GM12878 (cell line): ENCODE results near the gene NTM. TPM values are rescaled to one million over a fixed set of nuclear protein-coding genes. Genes with fewer than 3 reads are reported as not detected.

Experiments
- ATAC-seq: fragments of 200-7000 bp; cut with Tn5 transposase; 3 replicates; pipeline ENCODE4 v1.9.1; 2020; ENCODE audit warnings: mild to moderate bottlenecking, moderate library complexity
- BruUV-seq: library from RNA; stranded (reverse); fragments of 400-500 nt; replicated peaks from 2 replicates; lab custom pipeline; 2021; lab: Mats Ljungman, UMichigan
- CTCF ChIA-PET: fragments of 300-600 bp; sonication (Branson Sonifier 250); formaldehyde crosslinking; extraction: SDS; loops from one replicate; lab custom pipeline; 2021; ENCODE audit warnings: inconsistent platforms; lab: Yijun Ruan, JAX
- POLR2A ChIA-PET: fragments of 350-600 bp; formaldehyde crosslinking; extraction: SDS; loops from one replicate; lab custom pipeline; 2021; ENCODE audit warnings: inconsistent platforms; lab: Charles Lee
- RAD21 ChIA-PET: fragments of 300-600 bp; sonication (Branson Sonifier 250); formaldehyde crosslinking; loops from one replicate; lab custom pipeline; 2023; ENCODE audit warnings: antibody characterized with exemption; ENCODE audit not compliant: unreplicated experiment; lab: Charles Lee
- SMC1A ChIA-PET: fragments of 300-600 bp; sonication (Branson Sonifier 250); formaldehyde crosslinking; loops from one replicate; lab custom pipeline; 2023; ENCODE audit not compliant: unreplicated experiment, uncharacterized antibody; lab: Charles Lee
- DNase-seq: peaks from one replicate; pipeline ENCODE4 v3.0.0-alpha.2; 2011; ENCODE audit warnings: low read depth, low spot score
- FAIRE-seq: peaks from 3 replicates; lab custom pipeline; 2011; peaks lifted over from hg19 to GRCh38; lab: Jason Lieb, UNC
- H2AFZ ChIP-seq: 2 replicates; pipeline ENCODE4 v1.6.0; 2011; ENCODE audit warnings: low read depth, low read length, control low read depth; ENCODE audit not compliant: control insufficient read depth
- H3K27ac ChIP-seq: 2 replicates; pipeline ENCODE4 v1.5.1; 2011; ENCODE audit warnings: control low read depth; ENCODE audit not compliant: control insufficient read depth, insufficient read depth
- H3K27me3 ChIP-seq, 2 experiments: replicated peaks in 1 of 2; 2 replicates each; pipeline versions ENCODE4 v1.6.0 to v1.6.1; 2011; ENCODE audit warnings: low read length in 1 of 2; ENCODE audit not compliant: control insufficient read depth in 2 of 2, insufficient read depth in 2 of 2
- H3K36me3 ChIP-seq, 2 experiments: 2 replicates each; pipeline ENCODE4 v1.5.1; 2011; ENCODE audit warnings: low read length in 1 of 2; ENCODE audit not compliant: control insufficient read depth in 2 of 2, insufficient read depth in 2 of 2
- H3K4me1 ChIP-seq: 2 replicates; pipeline ENCODE4 v1.6.1; 2011; ENCODE audit warnings: mild to moderate bottlenecking, low read length, moderate library complexity, mixed read lengths; ENCODE audit not compliant: control insufficient read depth, insufficient read depth
- H3K4me2 ChIP-seq: 2 replicates; pipeline ENCODE4 v1.6.0; 2011; ENCODE audit warnings: control low read depth; ENCODE audit not compliant: control insufficient read depth, insufficient read depth
- H3K4me3 ChIP-seq: fragments of 200-600 bp; sonication (generic); 2 replicates; pipeline ENCODE4 v1.5.1; 2016
- H3K79me2 ChIP-seq: 2 replicates; pipeline ENCODE4 v1.6.0; 2011; ENCODE audit warnings: low read length; ENCODE audit not compliant: control insufficient read depth, insufficient read depth
- H3K9ac ChIP-seq: 2 replicates; pipeline ENCODE4 v1.8.0; 2011; ENCODE audit warnings: low read length, control low read depth, mixed read lengths; ENCODE audit not compliant: control insufficient read depth, insufficient read depth
- H3K9me3 ChIP-seq: replicated peaks from 3 replicates; pipeline ENCODE4 v1.5.1; 2011; ENCODE audit warnings: mild to moderate bottlenecking, low read length; ENCODE audit not compliant: control insufficient read depth, insufficient read depth
- H4K20me1 ChIP-seq: 2 replicates; pipeline ENCODE4 v1.6.0; 2011; ENCODE audit not compliant: control insufficient read depth, insufficient read depth
- BHLHE40 ChIP-seq, 2 experiments: fragments of 450-650 bp in 1 of 2; IDR thresholded peaks; 2 replicates each; pipeline ENCODE4 v1.6.1; 2011 to 2017; ENCODE audit warnings: low read depth in 2 of 2, borderline replicate concordance in 1 of 2, improper control_type of control experiment in 1 of 2, low read length in 1 of 2, mild to moderate bottlenecking in 1 of 2
- CHD4 ChIP-seq: fragments of 200-600 bp; sonication (generic); IDR thresholded peaks from 2 replicates; pipeline ENCODE4 v1.6.1; 2016; ENCODE audit warnings: mild to moderate bottlenecking
- FOS ChIP-seq: IDR thresholded peaks from 3 replicates; pipeline ENCODE4 v1.6.1; 2011; ENCODE audit warnings: borderline replicate concordance; ENCODE audit not compliant: insufficient read length; ENCODE audit errors: extremely low read depth
- HCFC1 ChIP-seq: fragments of 150-350 bp; IDR thresholded peaks from 2 replicates; pipeline ENCODE4 v1.6.1; 2014; ENCODE audit warnings: low read length
- KAT2A ChIP-seq: conservative IDR thresholded peaks from 2 replicates; pipeline ENCODE4 v1.6.1; 2011; ENCODE audit warnings: low read depth, low read length; ENCODE audit not compliant: control insufficient read depth
- PAX8 ChIP-seq: fragments of 450-650 bp; IDR thresholded peaks from 2 replicates; pipeline ENCODE4 v1.6.1; 2017; ENCODE audit warnings: mild to moderate bottlenecking, moderate library complexity
- SUPT20H ChIP-seq: IDR thresholded peaks from 2 replicates; pipeline ENCODE4 v1.6.1; 2011; ENCODE audit warnings: low read depth, mild to moderate bottlenecking, low read length, moderate library complexity, borderline replicate concordance; ENCODE audit not compliant: control insufficient read depth
- ZNF274 ChIP-seq: IDR thresholded peaks from one replicate; pipeline ENCODE4 v1.8.0; 2011; ENCODE audit not compliant: insufficient read length, insufficient read depth
- whole genome bisulfite sequencing: methylation state at CpG from one replicate; pipeline ENCODE4 v1.1.6; 2016; ENCODE audit warnings: low lambda C conversion rate; ENCODE audit not compliant: insufficient replicate concordance, insufficient coverage; ENCODE audit errors: missing lambda C conversion rate; 5-methylcytosine and 5-hydroxymethylcytosine counted together
- in situ Hi-C: fragments of 300-500 bp; cut with MboI; formaldehyde crosslinking; loops from 9 replicates; pipeline ENCODE4 v1.14.3; 2018; ENCODE audit warnings: mixed read lengths
- intact Hi-C: fragments of 100-400 bp; cut with micrococcal nuclease; formaldehyde crosslinking; loops from one replicate; pipeline ENCODE4 v1.14.2; 2022; ENCODE audit not compliant: unreplicated experiment
- polyA plus RNA-seq, 11 experiments: library from polyadenylated mRNA; depleted of rRNA in 4 of 11; unstranded in 6 of 11; stranded (reverse) in 5 of 11; fragments of >200 nt; fragmentation: Nextera tagmentation in 4 of 11; fragmentation: Illumina TruSeq in 1 of 11; extraction: Ambion mirVana in 4 of 11; extraction: Trizol in 1 of 11; gene quantifications; 1 replicate in 1 of 11; 2 replicates in 10 of 11; pipeline versions ENCODE4 v1.2.1 to v1.2.3, GENCODE V29; 2011 to 2016; ENCODE audit warnings: inconsistent platforms in 2 of 11, missing spikeins in 2 of 11, low read depth in 1 of 11
- total RNA-seq, 4 experiments: library from RNA; depleted of rRNA in 3 of 4; stranded (reverse); fragments of >200 nt in 3 of 4; fragmentation: Illumina TruSeq in 1 of 4; extraction: Trizol in 1 of 4; gene quantifications; 2 replicates each; pipeline versions ENCODE4 v1.2.1 to v1.2.3, GENCODE V29; 2013 to 2021
- TF ChIP-seq, protein P1 (sequence below): IDR thresholded peaks from 2 replicates; pipeline ENCODE4 v1.6.1; 2012; ENCODE audit warnings: improper control_type of control experiment, low read depth, low read length; ENCODE audit not compliant: insufficient replicate concordance

NTM gene
- total and polyA plus RNA-seq, 10 of the 15 experiments (the other 5 are each of a cell fraction or from before 2014, with no cell fraction given), result not detected

DNA sequence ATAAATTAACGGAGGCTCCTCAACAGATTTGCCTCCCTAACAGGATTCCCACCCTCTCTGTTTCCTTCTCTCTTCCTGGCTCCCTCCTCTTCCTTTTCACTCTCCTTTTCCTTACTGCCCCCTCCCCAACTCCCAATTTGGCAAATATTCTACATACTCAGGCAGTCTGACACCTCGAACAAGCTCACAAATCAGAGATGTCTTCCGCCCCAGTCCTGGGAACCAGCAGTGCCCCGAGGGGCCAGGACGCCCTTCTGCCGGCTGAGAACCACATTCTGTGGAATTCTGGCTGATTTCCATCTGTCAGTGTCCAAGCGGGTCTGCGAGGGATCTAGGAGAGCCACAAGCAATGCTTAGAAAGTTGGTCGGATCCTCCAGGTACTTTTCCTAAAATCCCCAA is 94.0 kb downstream of the NTM start:
- Histone ChIP-seq H3K4me3 (no peak overlapping the region), H4K20me1 (no peaks in the 10 kb centered on the region), H3K79me2 (no peaks in the 10 kb centered on the region), H3K27ac (no peak overlapping the region), H3K4me2 (no peak overlapping the region), H2AFZ (no peak overlapping the region), H3K9me3 (no peaks in the 10 kb centered on the region), H3K9ac (no peak overlapping the region), H3K36me3 (no peaks in the 10 kb centered on the region), H3K27me3 (peaks cover 3 to 8% of the 10 kb centered on the region in 2 experiments; a peak in 3 of 4 replicates), H3K4me1 (no peaks in the 10 kb centered on the region)
- FAIRE-seq (no peak), ATAC-seq (no peak), DNase-seq (no peak)
- ChIA-PET POLR2A (no interaction called here), CTCF (interaction anchor here (0.9 kb wide), 1 partner anchor 37 kb away, joined by 3 read pairs; no protein-coding TSS in a partner anchor), SMC1A (interaction anchor here (0.5 kb wide), 1 partner anchor 1099 kb away, joined by 3 read pairs; no protein-coding TSS in a partner anchor), RAD21 (no interaction called here)
- intact Hi-C loops, result no loop called here
- TF ChIP-seq FOS (no peak), HCFC1 (no peak), KAT2A (no peak), PAX8 (no peak), BHLHE40 (IDR thresholded peaks at IDR 0.05; ENCODE audit: borderline replicate concordance in 1 of 2, low read depth in 2 of 2, low read length in 1 of 2) (no peak), ZNF274 (no peak)
- no TSS peak for BruUV-seq
- 10% methylated on average over 9 of the region's 9 CpGs for WGBS
- in situ Hi-C loops, result no loop called here

DNA sequence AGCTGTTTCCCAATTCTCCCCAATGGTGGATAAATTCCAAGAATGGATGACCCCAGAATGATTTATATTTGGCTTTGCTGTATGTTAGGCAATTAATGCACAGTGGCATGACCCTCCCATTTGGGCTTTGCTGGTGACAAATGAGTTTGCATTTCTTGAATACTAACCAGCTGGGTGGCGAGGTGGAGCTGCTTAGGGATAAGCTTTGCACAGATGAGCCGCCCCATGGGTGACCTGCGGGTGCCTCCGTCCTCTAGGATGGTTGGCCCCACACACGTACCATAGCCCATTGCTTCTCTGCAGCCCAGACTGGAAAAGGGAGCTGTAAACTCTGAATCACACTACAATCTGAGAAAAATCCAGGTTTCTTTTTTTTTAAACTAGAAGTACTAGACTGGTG is 94.6 kb downstream of the NTM start:
- intact Hi-C loops, result no loop called here
- CTCF ChIA-PET, result no interaction called here
- no peak for TF ChIP-seq CHD4
- TF ChIP-seq, protein P1, sequence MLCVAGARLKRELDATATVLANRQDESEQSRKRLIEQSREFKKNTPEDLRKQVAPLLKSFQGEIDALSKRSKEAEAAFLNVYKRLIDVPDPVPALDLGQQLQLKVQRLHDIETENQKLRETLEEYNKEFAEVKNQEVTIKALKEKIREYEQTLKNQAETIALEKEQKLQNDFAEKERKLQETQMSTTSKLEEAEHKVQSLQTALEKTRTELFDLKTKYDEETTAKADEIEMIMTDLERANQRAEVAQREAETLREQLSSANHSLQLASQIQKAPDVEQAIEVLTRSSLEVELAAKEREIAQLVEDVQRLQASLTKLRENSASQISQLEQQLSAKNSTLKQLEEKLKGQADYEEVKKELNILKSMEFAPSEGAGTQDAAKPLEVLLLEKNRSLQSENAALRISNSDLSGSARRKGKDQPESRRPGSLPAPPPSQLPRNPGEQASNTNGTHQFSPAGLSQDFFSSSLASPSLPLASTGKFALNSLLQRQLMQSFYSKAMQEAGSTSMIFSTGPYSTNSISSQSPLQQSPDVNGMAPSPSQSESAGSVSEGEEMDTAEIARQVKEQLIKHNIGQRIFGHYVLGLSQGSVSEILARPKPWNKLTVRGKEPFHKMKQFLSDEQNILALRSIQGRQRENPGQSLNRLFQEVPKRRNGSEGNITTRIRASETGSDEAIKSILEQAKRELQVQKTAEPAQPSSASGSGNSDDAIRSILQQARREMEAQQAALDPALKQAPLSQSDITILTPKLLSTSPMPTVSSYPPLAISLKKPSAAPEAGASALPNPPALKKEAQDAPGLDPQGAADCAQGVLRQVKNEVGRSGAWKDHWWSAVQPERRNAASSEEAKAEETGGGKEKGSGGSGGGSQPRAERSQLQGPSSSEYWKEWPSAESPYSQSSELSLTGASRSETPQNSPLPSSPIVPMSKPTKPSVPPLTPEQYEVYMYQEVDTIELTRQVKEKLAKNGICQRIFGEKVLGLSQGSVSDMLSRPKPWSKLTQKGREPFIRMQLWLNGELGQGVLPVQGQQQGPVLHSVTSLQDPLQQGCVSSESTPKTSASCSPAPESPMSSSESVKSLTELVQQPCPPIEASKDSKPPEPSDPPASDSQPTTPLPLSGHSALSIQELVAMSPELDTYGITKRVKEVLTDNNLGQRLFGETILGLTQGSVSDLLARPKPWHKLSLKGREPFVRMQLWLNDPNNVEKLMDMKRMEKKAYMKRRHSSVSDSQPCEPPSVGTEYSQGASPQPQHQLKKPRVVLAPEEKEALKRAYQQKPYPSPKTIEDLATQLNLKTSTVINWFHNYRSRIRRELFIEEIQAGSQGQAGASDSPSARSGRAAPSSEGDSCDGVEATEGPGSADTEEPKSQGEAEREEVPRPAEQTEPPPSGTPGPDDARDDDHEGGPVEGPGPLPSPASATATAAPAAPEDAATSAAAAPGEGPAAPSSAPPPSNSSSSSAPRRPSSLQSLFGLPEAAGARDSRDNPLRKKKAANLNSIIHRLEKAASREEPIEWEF, result no peak
- TF ChIP-seq SUPT20H, result no peak

More for the DNA sequence above, 94.6 kb downstream of the NTM start:
- no peaks in the 10 kb centered on the region for H3K79me2 ChIP-seq
- H3K4me1 ChIP-seq, result no peaks in the 10 kb centered on the region
- H3K9me3 ChIP-seq, result no peaks in the 10 kb centered on the region
- POLR2A ChIA-PET, result no interaction called here
- ATAC-seq, result no peak
- 6% methylated on average over 5 of the region's 5 CpGs for WGBS
- peaks cover 3 to 8% of the 10 kb centered on the region in 2 experiments; a peak in 3 of 4 replicates for H3K27me3 ChIP-seq
- H4K20me1 ChIP-seq, result no peaks in the 10 kb centered on the region
- FAIRE-seq, result no peak
- H3K4me2 ChIP-seq, result no peak overlapping the region
- DNase-seq, result no peak
- no peak overlapping the region for H2AFZ ChIP-seq
- BruUV-seq, result no TSS peak
- no peak overlapping the region for H3K4me3 ChIP-seq
- no peak overlapping the region for H3K27ac ChIP-seq
- SMC1A ChIA-PET, result interaction anchor here (0.5 kb wide), 1 partner anchor 1100 kb away, joined by 3 read pairs; no protein-coding TSS in a partner anchor
- in situ Hi-C loops, result no loop called here
- H3K9ac ChIP-seq, result no peak overlapping the region
- H3K36me3 ChIP-seq, result no peaks in the 10 kb centered on the region
- RAD21 ChIA-PET, result no interaction called here
